Islet of Langerhans (tissue), 1 donor: ENCODE measurements around the gene FSTL4.

Source experiments
- FAIRE-seq: peaks from one replicate; lab custom pipeline; 2011; peaks lifted over from hg19 to GRCh38; lab: Jason Lieb, UNC

The FSTL4 gene

GRCh38 chr5:133319905-133320520 lies 292.3 kb downstream of the FSTL4 start:
- no peak for FAIRE-seq

DNA sequence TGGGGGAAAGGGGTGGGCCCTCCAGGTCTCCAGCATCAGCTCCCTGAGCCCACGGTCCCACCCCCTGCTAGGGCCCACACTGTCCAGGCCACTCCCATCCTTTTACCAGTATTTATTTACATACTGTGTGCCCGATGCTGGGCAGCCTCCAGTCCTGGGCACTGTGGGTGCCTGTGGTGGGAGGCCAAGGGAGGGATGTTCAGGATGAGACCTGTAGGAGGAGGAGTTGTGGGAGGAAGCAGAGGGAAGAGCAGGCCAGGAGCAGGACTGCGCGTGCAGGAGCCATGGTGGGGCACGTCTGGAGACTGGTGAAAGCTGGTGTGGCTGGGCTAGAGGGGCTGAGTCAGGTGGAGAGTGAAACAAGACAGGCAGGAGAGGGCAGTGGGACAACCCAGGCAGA lies 293.1 kb downstream of the FSTL4 start:
- FAIRE-seq = no peak

DNA sequence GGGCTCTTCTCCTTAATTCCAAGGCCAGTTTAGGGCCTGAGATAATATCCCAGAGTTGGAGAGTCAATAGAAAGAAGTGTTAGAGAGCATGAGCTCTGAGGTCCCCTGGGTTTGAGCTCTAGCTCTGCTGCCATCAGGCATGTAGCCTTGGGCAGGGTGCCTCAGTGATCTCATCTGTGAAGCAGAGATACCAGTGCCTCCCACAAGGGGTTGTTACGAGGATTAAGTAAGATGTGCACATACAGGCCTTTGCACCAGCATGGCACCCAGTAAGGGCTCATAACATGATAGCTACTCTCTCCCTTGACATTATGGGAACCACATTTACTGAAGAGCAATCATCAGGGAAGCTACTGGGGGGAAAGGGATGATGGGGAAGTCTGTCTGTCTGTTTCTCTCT lies 294.8 kb downstream of the FSTL4 start:
- no peak for FAIRE-seq

- no peak for FAIRE-seq
These were observed 295.7 kb downstream of the FSTL4 start for GRCh38 chr5:133316346-133317343.

DNA sequence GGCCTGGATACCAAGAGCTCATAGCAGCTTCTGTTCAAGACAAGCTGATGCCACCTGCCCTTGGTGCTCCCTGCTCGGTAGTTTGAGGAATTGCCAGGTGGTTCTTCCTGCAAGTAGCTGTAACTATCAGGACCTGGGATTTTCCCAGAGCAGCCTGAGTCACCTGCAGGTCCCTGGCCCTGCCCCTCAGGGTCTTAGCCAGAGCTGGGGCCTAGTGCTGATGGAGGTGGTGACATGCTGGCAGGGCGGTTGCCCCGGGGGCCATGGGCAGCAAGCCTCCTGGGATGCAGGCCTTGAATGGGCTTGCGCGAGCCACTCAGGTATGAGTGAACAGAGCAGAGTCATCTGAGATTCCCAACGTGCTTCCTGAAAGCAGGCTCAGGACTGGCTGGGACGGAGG lies 298.3 kb downstream of the FSTL4 start:
- no peak for FAIRE-seq

DNA sequence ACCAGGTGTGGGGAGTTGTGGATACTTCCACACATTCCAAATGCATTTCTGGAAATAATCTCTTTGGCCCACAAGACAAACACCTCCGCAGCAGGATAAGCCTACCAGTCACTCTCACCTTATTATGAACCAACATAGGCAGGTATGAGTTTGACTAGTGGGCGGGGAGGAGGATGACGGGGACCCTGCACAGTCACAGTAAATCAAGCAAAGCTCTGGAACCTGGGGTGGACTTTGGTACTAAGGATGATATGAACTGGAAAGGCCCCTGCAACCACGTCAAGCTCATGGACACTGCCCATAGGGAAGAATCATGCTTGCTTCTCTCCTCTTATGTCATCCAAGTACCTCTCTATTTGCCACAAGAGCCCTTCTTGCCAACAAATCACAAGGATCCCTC lies 301.2 kb downstream of the FSTL4 start:
- no peak for FAIRE-seq

- FAIRE-seq = no peak
These were observed 302.2 kb downstream of the FSTL4 start for GRCh38 chr5:133309984-133310621.

DNA sequence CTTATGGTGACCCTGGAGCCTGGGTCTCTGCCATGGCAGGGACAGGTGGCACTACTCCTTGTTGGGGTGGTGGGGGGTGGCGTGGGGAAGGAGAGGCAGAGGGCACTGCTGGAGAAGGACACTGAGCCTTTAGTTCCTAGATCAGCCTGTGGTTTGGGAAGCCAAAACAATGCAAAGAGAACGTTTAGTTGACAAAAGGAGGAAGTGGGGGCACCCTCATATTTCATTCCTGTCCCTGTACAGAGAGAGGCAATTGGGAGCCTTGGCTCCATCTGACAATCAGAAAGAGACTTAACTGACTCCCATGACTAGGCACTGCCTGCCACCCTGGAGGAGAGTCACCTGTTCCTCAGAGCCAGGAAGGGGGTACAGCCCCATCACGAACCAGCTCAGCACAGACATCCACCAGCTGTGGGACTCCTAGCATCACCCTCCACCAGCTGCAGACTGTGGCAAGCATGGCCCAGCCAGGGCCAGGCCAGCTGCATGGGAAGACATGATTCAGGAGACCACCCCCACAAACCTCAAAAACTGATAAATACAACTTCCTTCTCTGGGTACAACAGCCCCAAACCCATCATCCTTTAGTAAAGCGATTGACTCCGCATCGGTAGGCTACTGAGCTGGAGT lies 303.1 kb downstream of the FSTL4 start:
- no peak for FAIRE-seq

GRCh38 chr5:133307275-133307674 lies 305.1 kb downstream of the FSTL4 start:
- no peak for FAIRE-seq

DNA sequence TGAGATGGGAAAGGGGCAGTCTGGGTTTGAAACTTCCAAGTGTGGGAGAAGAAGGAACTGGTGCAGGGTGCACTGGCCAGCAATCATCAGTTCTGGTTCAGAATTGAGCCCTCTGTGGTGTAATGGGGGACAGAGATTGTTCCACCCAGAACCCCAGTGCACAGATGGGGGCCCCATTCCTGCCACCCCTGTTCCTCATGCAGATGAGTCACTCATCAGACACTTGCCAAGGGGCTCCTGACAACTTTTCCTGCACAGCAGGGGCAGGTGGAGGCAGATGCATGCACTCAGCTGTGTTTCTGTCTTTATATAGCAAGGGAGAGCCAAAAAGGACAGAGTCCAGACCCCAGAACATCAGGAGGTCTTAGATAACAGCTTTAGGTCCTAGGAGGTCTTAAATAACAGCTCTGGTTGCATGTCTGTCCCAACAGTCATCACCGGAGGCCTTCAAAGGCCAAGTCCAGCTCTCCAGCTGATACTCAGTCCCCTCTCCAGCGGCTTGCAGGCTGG lies 307.6 kb downstream of the FSTL4 start:
- FAIRE-seq = no peak

GRCh38 chr5:133304178-133304577 lies 308.2 kb downstream of the FSTL4 start:
- FAIRE-seq = no peak

- FAIRE-seq = no peak
These were observed 309.0 kb downstream of the FSTL4 start for GRCh38 chr5:133303298-133303697.

- no peak for FAIRE-seq
These were observed 312.6 kb downstream of the FSTL4 start for GRCh38 chr5:133299728-133300127.

DNA sequence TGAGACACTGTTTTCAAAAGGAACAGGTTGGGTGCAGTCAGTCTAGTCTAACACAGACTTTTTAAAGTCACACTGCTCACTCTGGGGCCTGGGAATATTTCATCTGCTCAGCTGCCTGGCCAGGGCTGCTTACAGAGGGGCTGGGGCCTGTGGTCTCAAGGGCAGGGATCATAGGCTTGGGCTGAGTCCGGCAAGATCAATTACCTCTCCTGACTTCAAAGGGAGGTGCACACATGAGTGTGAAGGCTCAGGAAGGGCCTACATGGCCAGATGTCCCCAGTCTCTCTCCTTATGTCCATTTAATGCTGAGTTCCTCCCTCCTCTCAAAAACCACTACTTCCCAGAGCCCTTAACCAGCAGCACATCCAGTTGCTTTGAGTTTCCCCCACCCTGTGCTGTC lies 313.3 kb downstream of the FSTL4 start:
- FAIRE-seq = no peak

GRCh38 chr5:133298447-133298846 lies 313.9 kb downstream of the FSTL4 start:
- FAIRE-seq = no peak

GRCh38 chr5:133297293-133297692 lies 315.0 kb downstream of the FSTL4 start:
- FAIRE-seq = no peak

DNA sequence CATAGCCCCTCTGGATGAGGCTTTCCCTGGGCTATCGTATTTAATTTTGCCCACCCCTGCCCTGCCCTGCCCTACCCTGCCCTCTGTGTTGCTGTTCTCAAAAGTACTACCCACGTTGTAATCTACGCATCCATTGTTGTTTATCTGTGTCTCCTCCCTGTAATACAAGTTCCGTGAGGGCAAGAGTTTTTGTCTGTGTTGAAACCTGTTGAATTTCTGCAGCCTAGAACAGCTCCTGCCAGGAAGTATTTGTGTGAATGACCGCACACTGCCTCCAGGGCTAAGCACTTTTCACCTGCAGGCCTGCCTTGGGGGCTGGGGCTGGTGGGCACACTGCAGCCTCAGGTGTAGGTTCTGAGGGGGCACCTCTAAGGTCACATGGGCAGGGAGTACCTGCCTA lies 315.7 kb downstream of the FSTL4 start:
- FAIRE-seq = no peak

GRCh38 chr5:133295520-133295919 lies 316.8 kb downstream of the FSTL4 start:
- no peak for FAIRE-seq

- FAIRE-seq = no peak
These were observed 318.0 kb downstream of the FSTL4 start for GRCh38 chr5:133294380-133294779.

DNA sequence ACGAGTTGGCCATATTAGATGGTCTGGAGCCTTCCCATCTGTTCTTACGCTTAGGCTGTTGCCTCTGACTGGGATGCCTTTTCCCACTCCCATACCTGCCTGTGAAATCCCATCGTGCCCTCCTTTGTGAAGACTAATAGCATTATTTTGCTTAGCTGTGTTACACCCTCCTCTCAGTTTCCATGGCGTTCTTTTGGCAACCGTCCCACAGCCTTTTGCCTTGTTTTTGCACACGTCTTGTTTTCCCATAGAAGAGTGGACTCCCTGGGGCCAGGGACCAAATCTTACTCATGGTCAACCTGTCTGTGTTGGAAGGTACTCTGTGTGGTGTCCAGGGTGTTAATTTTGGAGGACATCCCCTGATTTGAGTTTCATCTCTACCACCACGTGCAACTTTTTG lies 318.4 kb downstream of the FSTL4 start:
- no peak for FAIRE-seq

GRCh38 chr5:133292300-133292699 lies 320.0 kb downstream of the FSTL4 start:
- FAIRE-seq = no peak

- FAIRE-seq = no peak
These were observed 320.8 kb downstream of the FSTL4 start for GRCh38 chr5:133291524-133291923.
